Activated naive CD8-positive, alpha-beta T cell (primary cell): ENCODE results near the gene APEH.

ENCODE experiments used
- H3K27ac Mint-ChIP-seq: one replicate; pipeline ENCODE4 v1.8.0; 2021; ENCODE audit warnings: mixed read lengths
- H3K27me3 Mint-ChIP-seq: one replicate; pipeline ENCODE4 v1.8.0; 2021; ENCODE audit warnings: mixed read lengths
- H3K36me3 Mint-ChIP-seq: one replicate; pipeline ENCODE4 v1.8.0; 2021; ENCODE audit warnings: mixed read lengths
- H3K4me1 Mint-ChIP-seq: one replicate; pipeline ENCODE4 v1.8.0; 2021; ENCODE audit warnings: low read depth, mixed read lengths
- H3K4me3 Mint-ChIP-seq: one replicate; pipeline ENCODE4 v1.8.0; 2021; ENCODE audit warnings: mild to moderate bottlenecking, mixed read lengths
- H3K9me3 Mint-ChIP-seq: one replicate; pipeline ENCODE4 v1.8.0; 2021; ENCODE audit warnings: low read depth, mixed read lengths

The APEH gene

DNA sequence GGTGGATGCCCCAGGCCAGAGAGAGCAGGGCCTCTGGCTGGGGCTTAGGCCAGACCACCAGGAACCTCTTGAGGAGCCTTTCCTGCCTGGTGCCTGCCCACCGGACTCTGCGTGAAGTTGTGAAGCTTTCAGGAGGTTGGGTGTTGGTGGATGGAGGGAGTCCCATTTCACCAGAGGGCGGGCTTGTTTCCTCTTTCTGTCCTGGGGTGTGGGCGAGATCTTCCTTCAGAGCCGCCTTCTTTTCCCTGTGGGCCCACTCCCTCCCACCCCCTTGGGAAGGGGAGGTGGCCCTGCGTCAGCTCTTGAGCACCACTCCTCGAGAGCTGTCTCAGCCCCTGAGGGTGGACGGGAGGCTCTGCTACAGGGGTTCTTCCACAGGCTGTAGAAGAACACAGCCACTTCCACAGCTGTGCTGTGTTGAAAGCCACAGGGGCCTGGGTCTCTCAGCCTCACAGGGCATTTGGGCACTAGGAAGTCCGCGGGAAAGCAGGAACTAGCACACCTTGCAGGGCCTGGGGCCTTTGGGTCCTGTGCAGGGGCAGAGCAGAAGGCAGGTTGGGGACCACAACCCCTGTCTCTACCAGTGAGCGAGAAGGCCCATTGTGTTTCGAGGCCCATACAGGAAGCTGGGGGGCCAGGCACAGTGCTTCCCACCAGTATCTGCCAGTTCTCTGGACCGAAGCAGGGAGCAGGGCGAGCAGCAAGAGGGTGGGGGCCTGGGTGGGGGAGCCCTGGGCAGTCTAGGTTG, 43.2 kb downstream of the APEH start:
- Mint-ChIP-seq H3K9me3 (no peaks in the 10 kb centered on the region), H3K36me3 (no peaks in the 10 kb centered on the region), H3K4me3 (no peak overlapping the region), H3K27ac (no peak overlapping the region), H3K27me3 (no peaks in the 10 kb centered on the region), H3K4me1 (peaks cover 19% of the 10 kb centered on the region)

DNA sequence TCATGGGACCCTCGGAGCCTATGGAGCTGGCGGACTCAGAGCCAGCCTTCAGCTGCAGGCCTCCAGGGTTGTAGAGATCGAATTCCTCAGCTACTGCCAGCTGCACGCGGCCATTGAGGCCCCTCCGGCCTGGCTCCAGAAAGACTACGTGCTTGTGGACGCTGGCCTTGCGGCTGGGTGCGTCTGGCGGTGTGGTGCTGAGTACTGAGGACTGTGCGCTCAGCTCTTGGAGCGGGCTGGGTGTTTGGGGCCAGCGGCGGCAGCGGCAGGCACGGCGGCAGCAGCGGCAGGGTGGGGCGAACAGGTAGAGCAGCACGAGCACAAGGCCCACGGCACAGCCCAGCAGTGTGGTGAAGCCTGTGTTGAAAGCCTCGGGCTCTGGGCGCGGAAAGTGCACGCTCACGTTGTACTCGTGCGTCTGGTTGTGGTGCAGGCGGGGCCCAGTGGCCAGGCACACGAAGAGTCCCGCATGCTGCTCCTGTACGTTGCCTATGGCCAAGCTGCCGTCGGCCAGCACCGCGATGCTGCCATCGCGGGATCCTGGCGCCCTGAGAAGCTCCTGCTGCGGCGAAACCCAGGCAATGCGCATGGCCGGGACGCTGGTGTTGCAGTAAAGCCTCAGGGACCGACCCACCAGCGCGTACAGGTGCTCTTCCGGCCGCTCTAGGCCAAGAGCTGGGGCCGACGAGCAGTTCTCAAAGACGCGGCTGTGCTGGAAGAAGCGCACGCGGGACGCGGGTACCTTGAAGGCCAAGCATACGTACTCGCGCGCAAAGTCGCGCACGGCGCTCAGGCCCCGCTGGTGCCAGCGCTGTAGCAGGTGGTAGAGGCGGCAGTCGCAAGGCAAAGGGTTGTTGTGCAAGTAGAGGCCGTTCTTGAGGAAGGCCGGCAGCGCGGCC, 44.1 kb downstream of the APEH start:
- Mint-ChIP-seq H3K4me1 (peaks cover 20% of the 10 kb centered on the region), H3K9me3 (no peaks in the 10 kb centered on the region), H3K27ac (peak overlapping the region; percentile 58), H3K36me3 (no peaks in the 10 kb centered on the region), H3K27me3 (no peaks in the 10 kb centered on the region), H3K4me3 (peak overlapping the region; percentile 85)

DNA sequence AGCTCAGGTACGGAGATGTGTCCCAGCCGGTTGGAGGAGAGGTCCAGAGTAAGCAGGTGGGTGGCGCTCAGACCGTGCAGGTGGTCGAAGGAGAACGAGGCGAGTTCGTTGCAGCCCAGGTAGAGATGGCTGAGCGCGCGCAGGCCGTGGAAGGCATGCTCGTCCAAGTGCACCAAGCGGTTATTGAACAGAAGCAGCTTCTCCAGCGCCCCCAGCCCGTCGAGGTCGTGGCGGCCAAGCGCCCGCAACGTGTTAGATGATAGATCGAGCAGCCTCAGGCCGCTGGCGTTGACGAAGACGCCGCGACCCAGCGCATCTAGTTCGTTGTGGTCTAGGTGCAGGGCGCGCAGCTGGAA, 44.7 kb downstream of the APEH start:
- no peaks in the 10 kb centered on the region for H3K27me3 Mint-ChIP-seq
- peak overlapping the region; percentile 85 for H3K4me3 Mint-ChIP-seq
- no peaks in the 10 kb centered on the region for H3K36me3 Mint-ChIP-seq
- peaks cover 20% of the 10 kb centered on the region for H3K4me1 Mint-ChIP-seq
- peak overlapping the region; percentile 58 for H3K27ac Mint-ChIP-seq
- no peaks in the 10 kb centered on the region for H3K9me3 Mint-ChIP-seq

DNA sequence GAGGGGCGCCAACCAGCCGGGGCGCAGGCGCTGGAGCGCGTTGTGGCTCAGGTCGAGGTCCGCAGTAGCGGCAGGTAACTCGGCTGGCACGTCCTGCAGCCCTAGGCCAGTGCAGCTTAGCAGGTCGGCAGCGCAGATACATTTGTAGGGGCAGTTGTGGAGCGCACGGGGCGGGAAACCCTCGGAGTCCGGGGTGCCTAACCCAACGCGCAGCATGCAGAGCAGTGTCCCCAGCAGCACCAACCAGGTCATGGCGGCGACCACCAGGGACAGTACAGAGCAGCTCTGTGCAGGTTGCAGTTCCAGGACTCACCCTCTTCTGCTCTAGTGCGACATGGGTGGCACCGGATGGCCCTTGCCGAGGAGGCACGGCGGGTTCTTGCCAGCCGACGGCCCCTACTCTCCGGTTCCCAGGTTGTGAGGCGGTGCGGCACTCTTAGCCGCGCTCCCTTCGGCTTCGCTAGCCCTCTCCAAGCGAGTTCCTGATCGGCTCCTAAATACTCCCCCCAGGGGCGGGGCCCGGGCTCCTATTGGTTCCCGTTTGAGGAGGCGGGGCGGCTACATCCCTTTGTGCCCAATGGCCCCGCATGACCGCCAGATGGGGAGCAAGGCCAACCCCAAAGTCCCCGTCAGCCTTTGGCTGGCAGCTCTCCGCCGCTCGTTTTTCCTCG, 45.2 kb downstream of the APEH start, which contains the start of gene AMIGO3:
Gene AMIGO3, minus strand, starts transcription at position 471 of the 671 bp plus-strand sequence. Its CDS starts 219 bp downstream, at position 252.
- peak within 1 kb of the TSS; percentile 85 for H3K4me3 Mint-ChIP-seq
- peak within 1 kb of the TSS; percentile 58 for H3K27ac Mint-ChIP-seq
- no peaks in the 10 kb centered on the region for H3K27me3 Mint-ChIP-seq
- no peaks in the 10 kb centered on the region for H3K36me3 Mint-ChIP-seq
- no peaks in the 10 kb centered on the region for H3K9me3 Mint-ChIP-seq
- H3K4me1 Mint-ChIP-seq = peaks cover 22% of the 10 kb centered on the region

DNA sequence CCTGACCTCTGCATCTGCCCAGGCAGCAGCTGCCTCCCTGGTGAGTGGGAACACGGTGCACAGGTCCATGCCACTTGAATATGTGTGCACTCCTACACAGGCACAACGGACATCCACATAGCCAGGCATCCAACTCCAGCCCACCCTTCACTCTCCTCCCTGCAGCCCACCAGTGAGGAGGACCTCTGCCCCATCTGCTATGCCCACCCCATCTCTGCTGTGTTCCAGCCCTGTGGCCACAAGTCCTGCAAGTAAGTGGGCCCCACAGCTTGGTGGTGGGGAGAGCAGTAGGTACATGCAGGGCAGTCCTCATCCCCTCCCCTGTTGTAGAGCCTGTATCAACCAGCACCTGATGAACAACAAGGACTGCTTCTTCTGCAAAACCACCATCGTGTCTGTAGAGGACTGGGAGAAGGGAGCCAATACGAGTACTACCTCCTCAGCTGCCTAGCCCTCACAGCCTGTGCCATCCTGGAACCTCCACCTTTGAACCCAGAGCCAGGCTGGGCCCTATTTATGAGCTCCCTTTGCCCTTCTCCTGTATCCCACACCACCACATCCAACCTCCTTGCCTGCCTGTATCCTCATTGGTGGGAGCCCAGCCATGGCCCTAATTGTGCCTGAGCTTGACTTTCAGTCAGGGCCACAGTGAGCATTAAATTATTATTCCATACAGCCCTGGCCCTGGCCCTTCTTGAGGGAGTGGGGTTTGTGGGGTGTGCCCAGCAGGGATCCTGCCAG, 46.9 kb downstream of the APEH start:
- no peaks in the 10 kb centered on the region for H3K36me3 Mint-ChIP-seq
- H3K9me3 Mint-ChIP-seq = no peaks in the 10 kb centered on the region
- H3K27ac Mint-ChIP-seq = peak overlapping the region; percentile 16
- H3K4me3 Mint-ChIP-seq = peak overlapping the region; percentile 44
- H3K27me3 Mint-ChIP-seq = no peaks in the 10 kb centered on the region
- H3K4me1 Mint-ChIP-seq = peaks cover 23% of the 10 kb centered on the region

DNA sequence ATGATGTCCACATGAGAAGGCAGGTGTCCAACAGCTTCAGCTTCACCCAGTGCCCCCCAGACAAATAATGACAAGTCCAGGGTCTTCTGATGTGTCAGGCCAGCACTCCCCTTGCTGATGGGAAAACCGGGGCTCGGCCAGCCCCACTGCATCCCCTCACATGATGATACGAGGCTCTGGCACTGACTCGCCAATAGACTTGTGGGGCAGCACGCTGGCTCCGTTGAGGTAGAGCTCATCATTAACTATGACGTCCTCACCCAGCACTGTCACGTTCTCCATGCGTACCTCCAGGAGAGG, 47.4 kb downstream of the APEH start:
- Mint-ChIP-seq H3K27ac (no peak overlapping the region), H3K9me3 (no peaks in the 10 kb centered on the region), H3K36me3 (no peaks in the 10 kb centered on the region), H3K4me1 (peaks cover 23% of the 10 kb centered on the region), H3K27me3 (no peaks in the 10 kb centered on the region), H3K4me3 (no peak overlapping the region)

DNA sequence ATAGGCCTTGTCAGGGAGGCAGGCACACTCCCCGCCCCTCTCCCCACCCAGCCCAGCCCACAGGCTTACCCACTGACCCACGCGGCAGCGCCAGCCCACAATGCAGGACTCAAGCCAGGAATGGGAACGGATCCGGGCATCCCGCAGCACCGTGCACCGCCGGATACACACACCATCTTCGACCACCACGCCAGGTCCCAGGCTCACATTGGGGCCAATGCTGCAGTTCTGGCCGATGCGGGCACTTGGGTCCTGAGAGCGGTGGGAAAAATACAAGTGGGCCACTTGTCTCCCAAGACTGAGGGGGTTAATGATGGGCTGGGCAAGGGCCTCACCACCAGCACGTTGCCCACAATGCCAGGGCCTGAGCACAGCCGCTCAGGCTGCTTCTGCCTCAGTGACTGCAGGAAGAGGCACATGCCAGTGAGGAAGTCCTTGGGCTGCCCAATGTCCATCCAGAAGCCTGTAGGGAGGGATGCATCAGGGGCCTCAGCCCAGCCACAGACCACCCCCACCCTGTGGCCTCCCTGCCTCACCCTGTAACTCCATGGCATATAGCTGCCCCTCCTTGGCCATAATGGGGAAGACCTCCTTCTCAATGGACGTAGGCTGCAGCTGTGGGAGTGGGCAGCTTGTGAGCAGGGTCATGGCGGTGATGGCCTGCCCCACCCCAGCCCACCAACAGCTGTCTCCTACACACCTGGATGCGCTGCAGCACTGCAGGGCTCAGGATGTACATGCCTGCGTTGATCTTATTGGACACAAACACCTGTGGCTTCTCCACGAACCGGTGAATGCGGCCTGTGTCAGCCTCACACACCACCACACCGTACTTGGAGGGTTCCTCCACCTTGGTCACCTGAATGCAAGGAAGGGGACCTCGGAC, 48.0 kb downstream of the APEH start:
- no peaks in the 10 kb centered on the region for H3K27me3 Mint-ChIP-seq
- H3K36me3 Mint-ChIP-seq = no peaks in the 10 kb centered on the region
- H3K4me3 Mint-ChIP-seq = peak overlapping the region; percentile 93
- no peaks in the 10 kb centered on the region for H3K9me3 Mint-ChIP-seq
- peaks cover 23% of the 10 kb centered on the region for H3K4me1 Mint-ChIP-seq
- H3K27ac Mint-ChIP-seq = peak overlapping the region; percentile 92

DNA sequence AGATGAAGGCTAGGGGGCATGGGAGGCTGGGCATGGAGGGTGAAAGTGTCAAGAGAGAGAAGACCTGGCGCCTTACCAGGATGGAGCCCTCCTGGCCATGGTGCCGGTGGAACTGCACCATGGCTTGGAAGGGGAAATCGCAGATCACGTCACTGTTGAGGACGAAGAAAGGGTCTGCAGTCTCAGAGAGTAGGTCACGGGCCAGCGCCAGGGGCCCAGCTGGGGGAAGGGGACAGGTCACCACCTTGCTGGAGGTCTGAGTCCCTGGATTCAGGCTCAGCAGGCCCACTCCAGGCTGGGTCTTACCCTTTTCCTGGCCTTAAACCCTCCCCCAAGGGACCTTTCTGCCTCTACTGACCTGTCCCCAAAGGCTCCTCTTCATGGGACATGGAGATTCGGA, 48.7 kb downstream of the APEH start:
- Mint-ChIP-seq H3K9me3 (no peaks in the 10 kb centered on the region), H3K27ac (peak overlapping the region; percentile 92), H3K36me3 (no peaks in the 10 kb centered on the region), H3K4me3 (peak overlapping the region; percentile 93), H3K27me3 (no peaks in the 10 kb centered on the region), H3K4me1 (peaks cover 23% of the 10 kb centered on the region)

DNA sequence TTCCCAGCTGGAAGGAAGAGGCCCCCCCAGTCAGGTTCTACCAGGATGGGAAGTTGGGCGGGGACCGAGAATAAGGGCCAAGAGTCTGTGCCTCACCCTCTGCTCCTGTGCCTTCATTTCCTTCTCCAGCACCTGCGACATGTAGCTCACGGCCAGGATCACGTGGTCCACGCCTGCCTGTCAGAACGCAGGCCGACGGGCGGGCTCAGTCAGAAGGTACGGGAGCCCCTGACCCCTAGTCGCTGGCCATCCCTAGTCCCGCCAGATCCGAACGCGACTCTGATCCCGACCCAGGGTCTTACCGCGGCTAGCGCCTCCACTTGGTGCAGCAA, 49.1 kb downstream of the APEH start:
- no peaks in the 10 kb centered on the region for H3K9me3 Mint-ChIP-seq
- no peaks in the 10 kb centered on the region for H3K36me3 Mint-ChIP-seq
- peak overlapping the region; percentile 92 for H3K27ac Mint-ChIP-seq
- H3K27me3 Mint-ChIP-seq = no peaks in the 10 kb centered on the region
- H3K4me3 Mint-ChIP-seq = peak overlapping the region; percentile 93
- H3K4me1 Mint-ChIP-seq = peaks cover 23% of the 10 kb centered on the region

DNA sequence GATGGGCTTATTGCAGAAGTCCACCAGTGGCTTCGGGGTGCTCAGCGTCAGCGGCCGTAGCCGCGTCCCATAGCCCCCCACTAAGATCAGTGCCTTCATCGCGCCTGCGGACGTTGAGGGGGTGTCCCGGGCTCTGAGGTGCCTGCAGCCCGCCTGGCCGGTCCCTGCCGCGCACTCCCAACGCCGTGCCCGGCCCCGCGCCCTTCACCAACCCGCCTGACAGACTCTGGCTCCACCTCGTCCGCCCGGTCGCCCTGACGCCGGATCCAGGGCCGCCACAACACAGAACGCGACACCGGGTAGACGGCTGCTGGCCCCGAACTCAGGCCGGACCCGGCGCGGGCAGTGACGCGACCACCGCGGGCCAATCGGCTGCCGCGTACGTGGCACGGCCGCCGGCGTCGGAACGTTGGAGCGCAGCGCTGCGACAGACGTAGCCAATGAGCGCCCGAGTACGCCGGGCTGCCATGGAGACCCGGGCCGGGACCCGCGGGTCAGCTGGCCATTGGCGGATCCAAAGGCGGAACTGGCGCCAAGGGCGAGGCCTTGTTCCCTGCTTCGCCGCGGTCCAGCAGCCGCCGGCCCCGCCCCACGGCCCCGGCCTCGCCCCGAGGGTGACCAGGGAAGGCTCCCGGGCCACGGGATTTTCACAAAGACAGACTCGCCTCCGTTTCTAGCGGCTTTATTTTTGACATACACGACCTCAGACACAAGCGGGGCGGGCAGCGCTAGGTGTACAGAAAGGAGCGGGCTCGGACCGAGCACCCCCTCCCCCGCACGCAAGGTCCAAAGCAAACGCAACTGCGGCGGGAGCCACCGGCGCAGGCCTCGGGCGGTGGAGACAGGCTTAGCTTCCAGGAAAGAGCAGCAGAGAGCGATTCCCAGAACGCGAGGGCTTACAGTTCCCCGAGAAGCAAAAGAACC, 49.7 kb downstream of the APEH start, which contains the start of gene GMPPB:
Gene GMPPB, minus strand, starts transcription at position 324 of the 924 bp plus-strand sequence. Its CDS starts 225 bp downstream, at position 99.
- H3K9me3 Mint-ChIP-seq = no peaks in the 10 kb centered on the region
- no peaks in the 10 kb centered on the region for H3K27me3 Mint-ChIP-seq
- H3K36me3 Mint-ChIP-seq = no peaks in the 10 kb centered on the region
- peak within 1 kb of the TSS; percentile 92 for H3K27ac Mint-ChIP-seq
- H3K4me1 Mint-ChIP-seq = peaks cover 18% of the 10 kb centered on the region
- H3K4me3 Mint-ChIP-seq = peak within 1 kb of the TSS; percentile 93

DNA sequence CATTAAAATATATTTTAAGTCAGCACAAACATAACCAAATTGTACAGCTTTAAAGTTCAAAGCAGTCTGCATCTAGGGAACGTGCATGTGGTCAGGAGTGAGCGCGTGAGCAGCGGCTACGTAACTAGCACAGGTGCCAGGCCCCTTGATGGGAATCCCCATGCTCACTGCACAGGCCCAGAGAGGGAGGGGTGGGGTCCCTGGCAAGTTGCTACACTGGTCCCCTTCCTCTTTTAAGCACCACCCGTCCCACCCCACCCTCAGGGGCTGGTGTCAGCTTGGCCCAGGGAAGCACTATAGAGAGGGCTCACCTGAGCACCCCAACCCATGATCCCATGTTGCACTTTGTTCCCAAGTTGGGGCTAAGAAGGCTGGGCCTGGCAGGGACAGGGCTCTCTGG, 50.4 kb downstream of the APEH start:
- Mint-ChIP-seq H3K4me3 (peak overlapping the region; percentile 93), H3K27ac (peak overlapping the region; percentile 92), H3K4me1 (peaks cover 11% of the 10 kb centered on the region), H3K9me3 (no peaks in the 10 kb centered on the region), H3K36me3 (no peaks in the 10 kb centered on the region), H3K27me3 (no peaks in the 10 kb centered on the region)

DNA sequence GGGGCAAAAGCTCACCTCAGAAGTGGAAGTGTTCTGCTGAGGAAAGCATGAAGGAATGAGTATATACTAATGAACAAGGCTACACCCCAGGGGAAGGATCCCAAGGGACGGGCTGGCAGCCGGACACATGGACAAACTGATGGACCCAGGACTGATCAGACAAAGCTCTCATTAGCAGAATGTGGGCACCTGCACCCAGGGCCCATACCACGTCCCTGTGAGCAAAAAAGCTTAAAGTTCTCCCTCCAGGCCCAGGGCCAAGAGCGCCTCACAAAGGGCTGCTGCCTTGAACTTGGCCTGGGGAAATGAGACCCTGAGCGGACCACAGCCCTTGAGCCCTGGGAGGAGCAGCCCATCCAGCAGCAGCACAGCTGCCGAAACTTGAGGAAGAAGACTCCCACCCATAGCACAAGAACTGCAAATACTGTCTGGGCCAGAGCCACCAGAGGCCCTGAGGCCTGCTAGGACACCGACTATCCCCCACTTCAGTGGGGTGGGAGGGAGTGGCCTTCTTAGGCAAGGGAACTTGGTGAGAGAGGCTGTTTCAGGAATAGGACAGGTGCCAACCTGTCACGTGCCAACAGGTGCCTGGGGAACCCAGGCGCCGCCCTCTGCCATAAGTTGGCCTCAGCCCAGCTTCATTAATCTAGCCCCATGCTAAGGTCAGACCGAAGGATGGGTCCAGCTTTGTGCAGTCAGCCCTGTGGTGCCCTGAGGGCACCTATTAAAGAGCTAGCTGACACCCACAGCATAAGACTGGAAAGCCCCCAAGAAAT, 51.9 kb downstream of the APEH start:
- Mint-ChIP-seq H3K27me3 (no peaks in the 10 kb centered on the region), H3K27ac (no peak overlapping the region), H3K36me3 (peaks cover 1% of the 10 kb centered on the region), H3K4me3 (no peak overlapping the region), H3K9me3 (no peaks in the 10 kb centered on the region), H3K4me1 (peaks cover 9% of the 10 kb centered on the region)
